ENCODE data around the gene POLG2. TPM values are rescaled to one million over a fixed set of nuclear protein-coding genes. Genes with fewer than 3 reads are reported as not detected.
"Not testable (repeated sequence)": the region's sequence is repeated elsewhere in the genome, so short reads cannot be mapped to it uniquely, and the experiment has no call there.

POLG2 gene
- total RNA-seq, 4 donors from 2014 or later: 2.4 to 41.8 (median 17.8) TPM

DNA sequence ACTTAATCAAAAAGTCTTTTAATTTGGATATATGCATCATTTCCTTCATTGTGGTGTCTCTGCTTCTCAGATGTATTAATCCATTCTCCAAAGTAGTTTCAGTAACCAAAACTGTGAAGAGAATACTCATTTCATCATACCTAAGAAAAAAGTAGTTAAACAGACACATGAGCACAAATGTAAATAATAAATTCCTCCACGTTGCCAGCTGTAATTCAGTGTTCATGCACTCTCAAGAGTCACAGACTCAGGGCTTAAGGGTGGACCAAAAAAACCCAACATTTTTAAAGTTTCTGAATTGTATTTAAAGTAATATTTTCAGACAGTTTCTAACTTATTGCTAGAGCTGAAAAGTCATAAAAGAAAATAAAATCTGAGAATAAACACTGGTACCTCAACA, 19.0 kb downstream of the POLG2 start:
- intact Hi-C loops (cut with DNase I; ENCODE audit: low total_unique reads): no loop called here
- no peak for TF ChIP-seq POLR2A (IDR thresholded peaks at IDR 0.05)
- TF ChIP-seq, protein P1, sequence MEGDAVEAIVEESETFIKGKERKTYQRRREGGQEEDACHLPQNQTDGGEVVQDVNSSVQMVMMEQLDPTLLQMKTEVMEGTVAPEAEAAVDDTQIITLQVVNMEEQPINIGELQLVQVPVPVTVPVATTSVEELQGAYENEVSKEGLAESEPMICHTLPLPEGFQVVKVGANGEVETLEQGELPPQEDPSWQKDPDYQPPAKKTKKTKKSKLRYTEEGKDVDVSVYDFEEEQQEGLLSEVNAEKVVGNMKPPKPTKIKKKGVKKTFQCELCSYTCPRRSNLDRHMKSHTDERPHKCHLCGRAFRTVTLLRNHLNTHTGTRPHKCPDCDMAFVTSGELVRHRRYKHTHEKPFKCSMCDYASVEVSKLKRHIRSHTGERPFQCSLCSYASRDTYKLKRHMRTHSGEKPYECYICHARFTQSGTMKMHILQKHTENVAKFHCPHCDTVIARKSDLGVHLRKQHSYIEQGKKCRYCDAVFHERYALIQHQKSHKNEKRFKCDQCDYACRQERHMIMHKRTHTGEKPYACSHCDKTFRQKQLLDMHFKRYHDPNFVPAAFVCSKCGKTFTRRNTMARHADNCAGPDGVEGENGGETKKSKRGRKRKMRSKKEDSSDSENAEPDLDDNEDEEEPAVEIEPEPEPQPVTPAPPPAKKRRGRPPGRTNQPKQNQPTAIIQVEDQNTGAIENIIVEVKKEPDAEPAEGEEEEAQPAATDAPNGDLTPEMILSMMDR (IDR thresholded peaks at IDR 0.05): no peak
- H3K27me3 ChIP-seq: no peaks in the 10 kb centered on the region
- no peaks in the 10 kb centered on the region for H3K4me1 ChIP-seq
- no peak overlapping the region for H3K4me3 ChIP-seq
- DNase-seq: no peak
- H3K36me3 ChIP-seq: no peaks in the 10 kb centered on the region
- H3K27ac ChIP-seq: no peak overlapping the region
- no peaks in the 10 kb centered on the region for H3K9me3 ChIP-seq

DNA sequence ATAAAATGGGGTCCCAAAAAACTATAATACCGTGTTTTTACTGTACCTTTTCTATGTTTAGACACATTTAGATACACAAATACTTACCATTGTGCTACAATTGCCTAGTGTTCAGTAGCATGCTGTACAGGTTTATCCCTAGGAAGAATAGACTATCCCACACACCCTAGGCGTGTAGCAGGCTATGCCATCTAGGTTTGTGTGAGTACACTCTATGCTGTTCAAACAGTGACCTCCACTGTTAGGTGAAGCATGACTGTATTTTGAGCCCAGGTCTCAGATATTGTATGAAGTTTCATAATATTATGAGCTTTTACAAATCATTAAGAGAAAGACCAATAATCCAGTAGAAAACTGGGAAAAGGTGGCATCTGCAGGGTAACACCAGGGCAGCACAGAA, 24.3 kb downstream of the POLG2 start:
- TF ChIP-seq POLR2A (IDR thresholded peaks at IDR 0.05): no peak
- TF ChIP-seq, protein P1 (IDR thresholded peaks at IDR 0.05): no peak
- intact Hi-C loops (cut with DNase I; ENCODE audit: low total_unique reads): no loop called here

DNA sequence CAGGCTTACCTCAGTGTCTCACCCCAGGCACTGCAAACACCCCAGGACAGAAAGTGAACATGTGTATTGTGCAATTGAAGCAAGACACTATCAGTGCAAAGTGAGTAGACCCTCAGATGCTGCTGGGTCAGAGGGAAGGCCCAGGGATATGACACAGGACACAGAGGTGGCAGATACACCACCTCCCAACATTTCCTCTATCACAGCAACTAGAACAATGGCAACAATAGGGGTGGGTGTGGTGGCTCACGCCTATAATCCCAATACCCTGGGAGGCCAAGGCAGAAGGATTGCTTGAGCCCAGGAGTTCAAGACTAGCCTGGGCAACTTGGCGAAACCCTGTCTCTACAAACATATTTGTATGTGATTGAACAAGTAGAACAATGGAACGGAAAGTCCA, 25.4 kb downstream of the POLG2 start:
- intact Hi-C loops (cut with DNase I; ENCODE audit: low total_unique reads): no loop called here
- Histone ChIP-seq H3K27me3 (no peaks in the 10 kb centered on the region), H3K4me1 (no peaks in the 10 kb centered on the region), H3K36me3 (no peaks in the 10 kb centered on the region), H3K9me3 (no peaks in the 10 kb centered on the region), H3K27ac (no peak overlapping the region), H3K4me3 (no peak overlapping the region)
- DNase-seq: no peak
- TF ChIP-seq, protein P1 (IDR thresholded peaks at IDR 0.05): no peak
- no peak for TF ChIP-seq POLR2A (IDR thresholded peaks at IDR 0.05)

More for the DNA sequence above, 24.3 kb downstream of the POLG2 start:
- Histone ChIP-seq H3K36me3 (no peaks in the 10 kb centered on the region), H3K4me3 (no peak overlapping the region), H3K4me1 (no peaks in the 10 kb centered on the region), H3K27me3 (no peaks in the 10 kb centered on the region), H3K27ac (no peak overlapping the region), H3K9me3 (no peaks in the 10 kb centered on the region)
- no peak for DNase-seq

DNA sequence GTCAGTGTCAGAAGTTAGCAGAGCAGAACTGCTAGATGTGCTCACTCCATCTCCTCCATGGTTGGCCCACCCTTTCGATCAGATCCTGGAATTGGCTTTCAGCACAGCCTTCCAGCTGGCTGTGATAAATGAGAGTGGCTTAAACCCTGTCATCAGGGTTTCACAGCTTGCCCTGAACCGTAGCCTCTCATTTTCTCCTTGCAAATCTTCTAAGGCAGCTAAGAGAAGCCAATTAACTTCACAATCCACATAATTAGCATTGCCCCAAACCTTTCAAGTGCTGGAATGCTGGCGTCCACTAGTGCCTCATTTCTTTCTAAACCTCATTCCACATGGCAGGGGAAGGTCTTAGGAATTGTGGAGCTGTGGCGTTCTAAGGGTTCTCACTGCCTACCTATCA, 26.2 kb downstream of the POLG2 start:
- H3K27me3 ChIP-seq: no peaks in the 10 kb centered on the region
- intact Hi-C loops (cut with DNase I; ENCODE audit: low total_unique reads): no loop called here
- TF ChIP-seq, protein P1 (IDR thresholded peaks at IDR 0.05): no peak
- no peak for TF ChIP-seq POLR2A (IDR thresholded peaks at IDR 0.05)
- no peak overlapping the region for H3K4me3 ChIP-seq
- no peak overlapping the region for H3K27ac ChIP-seq
- no peak for DNase-seq
- H3K4me1 ChIP-seq: no peaks in the 10 kb centered on the region
- no peaks in the 10 kb centered on the region for H3K9me3 ChIP-seq
- H3K36me3 ChIP-seq: no peaks in the 10 kb centered on the region

DNA sequence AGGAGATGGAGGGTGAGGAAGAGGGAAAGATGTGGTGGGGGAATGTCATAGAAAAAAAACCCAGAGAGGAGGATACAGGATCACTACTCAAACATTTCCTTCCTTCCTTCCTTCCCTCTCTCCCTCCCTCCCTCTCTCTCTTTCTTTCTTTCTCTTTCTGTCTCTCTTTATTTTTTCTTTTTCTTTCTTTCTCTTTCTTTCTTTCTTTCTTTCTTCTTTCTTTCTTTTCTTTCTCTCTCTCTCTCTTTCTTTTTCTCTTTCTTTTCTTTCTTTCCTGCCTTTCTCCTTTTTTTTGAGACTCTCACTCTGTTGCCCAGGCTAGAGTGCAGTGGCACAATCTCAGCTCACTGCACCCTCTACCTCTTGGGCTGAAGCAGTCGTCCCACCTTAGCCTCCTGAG, 30.0 kb downstream of the POLG2 start:
- intact Hi-C loops (cut with DNase I; ENCODE audit: low total_unique reads); H3K9me3 ChIP-seq; H3K4me1 ChIP-seq; H3K4me3 ChIP-seq; DNase-seq; H3K27ac ChIP-seq; H3K27me3 ChIP-seq; H3K36me3 ChIP-seq: not testable (repeated sequence)
